Bronchial epithelial cell (primary cell): ENCODE data around the gene CDCP1. TPM values are rescaled to one million over a fixed set of nuclear protein-coding genes. Genes with fewer than 3 reads are reported as not detected.

Source experiments
- DNase-seq: peaks from one replicate; pipeline ENCODE4 v3.0.0-alpha.2; 2010; ENCODE audit warnings: low read depth
- FAIRE-seq: peaks from 2 replicates; lab custom pipeline; 2011; peaks lifted over from hg19 to GRCh38; lab: Jason Lieb, UNC
- H3K27me3 ChIP-seq: 2 replicates; pipeline ENCODE4 v1.5.1; 2011; ENCODE audit warnings: low read length; ENCODE audit not compliant: control insufficient read depth, insufficient read depth
- H3K36me3 ChIP-seq: 2 replicates; pipeline ENCODE4 v1.5.1; 2011; ENCODE audit warnings: low read length; ENCODE audit not compliant: control insufficient read depth, insufficient read depth
- H3K4me3 ChIP-seq: 2 replicates; pipeline ENCODE4 v1.5.1; 2011; ENCODE audit warnings: mild to moderate bottlenecking, low read depth, low read length, control low read depth
- CTCF ChIP-seq: IDR thresholded peaks from 2 replicates; pipeline ENCODE4 v1.5.1; 2011; ENCODE audit warnings: mild to moderate bottlenecking, moderate library complexity, low read length, control low read depth, inconsistent platforms; ENCODE audit not compliant: insufficient read depth, severe bottlenecking
- total RNA-seq: library from RNA; depleted of rRNA; stranded (reverse); fragments of >200 nt; gene quantifications from 2 replicates; pipeline ENCODE4 v1.2.1, GENCODE V29; 2014

The CDCP1 gene
- total RNA-seq, 1 donor from 2014 or later = 41.3 TPM

GRCh38 chr3:45170096-45170495 is 23.9 kb upstream of the CDCP1 start:
- TF ChIP-seq CTCF = no peak
- no peak overlapping the region for H3K4me3 ChIP-seq
- no peaks in the 10 kb centered on the region for H3K27me3 ChIP-seq
- no peaks in the 10 kb centered on the region for H3K36me3 ChIP-seq
- FAIRE-seq (no peak), DNase-seq (no peak)

- FAIRE-seq (peak; percentile 76), DNase-seq (no peak)
- no peaks in the 10 kb centered on the region for H3K36me3 ChIP-seq
- H3K27me3 ChIP-seq = no peaks in the 10 kb centered on the region
- H3K4me3 ChIP-seq = no peak overlapping the region
- no peak for TF ChIP-seq CTCF
Observed at GRCh38 chr3:45169125-45169904, 23.1 kb upstream of the CDCP1 start.

GRCh38 chr3:45168451-45168850 is 22.3 kb upstream of the CDCP1 start:
- Histone ChIP-seq H3K4me3 (no peak overlapping the region), H3K36me3 (no peaks in the 10 kb centered on the region), H3K27me3 (no peaks in the 10 kb centered on the region)
- TF ChIP-seq CTCF = no peak
- no peak for FAIRE-seq
- no peak for DNase-seq

GRCh38 chr3:45167011-45167911 is 21.1 kb upstream of the CDCP1 start:
- H3K27me3 ChIP-seq = no peaks in the 10 kb centered on the region
- no peaks in the 10 kb centered on the region for H3K36me3 ChIP-seq
- H3K4me3 ChIP-seq = no peak overlapping the region
- FAIRE-seq = peak; percentile 98
- peak; percentile 98 for DNase-seq
- TF ChIP-seq CTCF = no peak

- no peak overlapping the region for H3K4me3 ChIP-seq
- no peaks in the 10 kb centered on the region for H3K27me3 ChIP-seq
- FAIRE-seq (no peak), DNase-seq (no peak)
- no peaks in the 10 kb centered on the region for H3K36me3 ChIP-seq
- no peak for TF ChIP-seq CTCF
Observed at GRCh38 chr3:45166321-45166879, 20.2 kb upstream of the CDCP1 start.
